Trophoblast cell (in vitro differentiated cells and primary cell): ENCODE data around the gene C1QTNF9B.

Experiments
- DNase-seq, 2 donors: peaks; one replicate each; pipeline ENCODE4 v3.0.0-alpha.2; 2016
- H2AFZ ChIP-seq: 2 replicates; pipeline ENCODE4 v1.6.1; 2013; ENCODE audit warnings: low read length, moderate library complexity, mild to moderate bottlenecking; ENCODE audit not compliant: insufficient read depth, poor library complexity
- H2AK5ac ChIP-seq: 2 replicates; pipeline ENCODE4 v1.6.1; 2013; ENCODE audit warnings: mild to moderate bottlenecking, low read length
- H2BK120ac ChIP-seq: 2 replicates; pipeline ENCODE4 v1.6.1; 2013; ENCODE audit warnings: low read length, mild to moderate bottlenecking, moderate library complexity; ENCODE audit not compliant: insufficient read depth, poor library complexity
- H2BK12ac ChIP-seq: 2 replicates; pipeline ENCODE4 v1.6.1; 2013; ENCODE audit warnings: mild to moderate bottlenecking, low read length, moderate library complexity
- H2BK5ac ChIP-seq: 2 replicates; pipeline ENCODE4 v1.6.1; 2013; ENCODE audit warnings: low read length, low read depth, moderate library complexity, mild to moderate bottlenecking; ENCODE audit not compliant: poor library complexity
- H3K14ac ChIP-seq: 2 replicates; pipeline ENCODE4 v1.6.1; 2013; ENCODE audit warnings: mild to moderate bottlenecking, low read length
- H3K18ac ChIP-seq: 2 replicates; pipeline ENCODE4 v1.6.1; 2013; ENCODE audit warnings: mild to moderate bottlenecking, low read length
- H3K23ac ChIP-seq: 2 replicates; pipeline ENCODE4 v1.6.1; 2013; ENCODE audit warnings: low read length
- H3K27ac ChIP-seq: 2 replicates; pipeline ENCODE4 v1.5.1; 2013; ENCODE audit warnings: low read depth, mild to moderate bottlenecking, inconsistent platforms, low read length, moderate library complexity
- H3K27me3 ChIP-seq: 2 replicates; pipeline ENCODE4 v1.6.1; 2013; ENCODE audit warnings: inconsistent platforms, mild to moderate bottlenecking, low read length, moderate library complexity; ENCODE audit not compliant: insufficient read depth
- H3K36me3 ChIP-seq, 2 experiments: 1 replicate in 1 of 2; 2 replicates in 1 of 2; pipeline ENCODE4 v1.6.1; 2013; ENCODE audit warnings: low read length in 2 of 2, mild to moderate bottlenecking in 2 of 2, moderate library complexity in 1 of 2; ENCODE audit not compliant: insufficient read depth in 2 of 2, control insufficient read depth in 1 of 2
- H3K4ac ChIP-seq: 2 replicates; pipeline ENCODE4 v1.6.1; 2013; ENCODE audit warnings: low read depth, mild to moderate bottlenecking, low read length, moderate library complexity
- H3K4me1 ChIP-seq, 2 experiments: 1 replicate in 1 of 2; 2 replicates in 1 of 2; pipeline ENCODE4 v1.6.1; 2013; ENCODE audit warnings: low read length in 2 of 2, mild to moderate bottlenecking in 2 of 2, moderate library complexity in 1 of 2; ENCODE audit not compliant: insufficient read depth in 2 of 2, control insufficient read depth in 1 of 2
- H3K4me2 ChIP-seq: 2 replicates; pipeline ENCODE4 v1.6.1; 2013; ENCODE audit warnings: inconsistent platforms, mild to moderate bottlenecking, low read length, moderate library complexity
- H3K4me3 ChIP-seq: 2 replicates; pipeline ENCODE4 v1.5.1; 2013; ENCODE audit warnings: mild to moderate bottlenecking, low read depth, low read length, inconsistent platforms
- H3K79me1 ChIP-seq: one replicate; pipeline ENCODE4 v1.6.1; 2013; ENCODE audit warnings: low read length
- H3K79me2 ChIP-seq: 2 replicates; pipeline ENCODE4 v1.6.1; 2013; ENCODE audit warnings: low read length, mild to moderate bottlenecking; ENCODE audit not compliant: control insufficient read depth, insufficient read depth, poor library complexity
- H3K9ac ChIP-seq: 2 replicates; pipeline ENCODE4 v1.6.1; 2013; ENCODE audit warnings: mild to moderate bottlenecking, low read length
- H3K9me3 ChIP-seq: 2 replicates; pipeline ENCODE4 v1.6.1; 2013; ENCODE audit warnings: low read depth, mild to moderate bottlenecking, control low read depth, inconsistent platforms, low read length; ENCODE audit not compliant: insufficient read depth
- H4K12ac ChIP-seq: 2 replicates; pipeline ENCODE4 v1.6.1; 2013; ENCODE audit warnings: low read depth, mild to moderate bottlenecking, low read length, moderate library complexity
- H4K8ac ChIP-seq: 2 replicates; pipeline ENCODE4 v1.6.1; 2013; ENCODE audit warnings: low read depth, mild to moderate bottlenecking, low read length, moderate library complexity
- H4K91ac ChIP-seq: one replicate; pipeline ENCODE4 v1.6.1; 2013; ENCODE audit warnings: low read depth, mild to moderate bottlenecking, low read length, moderate library complexity
- WGBS: extraction: QIAGEN DNeasy Blood & Tissue Kit; methylation state at CpG from one replicate; pipeline ENCODE4 v1.1.7; 2013; ENCODE audit warnings: missing lambda C conversion rate; ENCODE audit not compliant: insufficient read length, insufficient coverage; ENCODE audit errors: extremely low coverage; 5-methylcytosine and 5-hydroxymethylcytosine counted together

The C1QTNF9B gene

DNA sequence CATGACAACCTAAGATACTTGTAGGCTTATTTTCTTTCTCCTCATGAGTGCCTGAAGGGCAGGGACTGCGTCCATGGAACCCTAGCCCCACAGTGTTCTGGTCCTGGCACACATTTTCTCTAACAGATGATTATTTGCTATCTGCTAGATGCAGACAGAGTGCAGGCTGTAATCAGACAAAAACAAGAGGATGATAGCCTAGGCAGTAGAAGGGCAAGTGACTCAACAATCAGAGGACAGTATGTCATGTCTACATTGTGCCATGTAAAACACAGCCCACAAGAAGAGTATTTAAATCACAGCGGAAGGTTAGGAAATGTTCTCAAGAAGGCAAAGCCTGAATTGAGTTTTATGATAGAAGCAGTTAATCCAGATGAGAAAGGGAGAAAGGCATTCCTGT lies 37.4 kb downstream of the C1QTNF9B start:
- no peak for DNase-seq
- H3K4me1 ChIP-seq, result no peaks in the 10 kb centered on the region
- no peak overlapping the region for H3K4me2 ChIP-seq
- no peak overlapping the region for H2BK120ac ChIP-seq
- H3K27ac ChIP-seq, result no peak overlapping the region
- no peaks in the 10 kb centered on the region for H3K79me2 ChIP-seq
- no peak overlapping the region for H3K23ac ChIP-seq
- H3K14ac ChIP-seq, result no peak overlapping the region
- no peak overlapping the region for H3K18ac ChIP-seq
- H3K36me3 ChIP-seq, result no peaks in the 10 kb centered on the region
- H3K9ac ChIP-seq, result no peak overlapping the region
- H3K79me1 ChIP-seq, result no peaks in the 10 kb centered on the region
- H2BK12ac ChIP-seq, result no peak overlapping the region
- WGBS, result no CpG with 5 or more reads among the region's 2 CpGs
- H2BK5ac ChIP-seq, result no peak overlapping the region
- H3K4ac ChIP-seq, result no peak overlapping the region
- H4K12ac ChIP-seq, result no peak overlapping the region
- H3K4me3 ChIP-seq, result no peak overlapping the region
- no peak overlapping the region for H4K91ac ChIP-seq
- no peak overlapping the region for H4K8ac ChIP-seq
- H3K9me3 ChIP-seq, result no peaks in the 10 kb centered on the region
- H3K27me3 ChIP-seq, result no peaks in the 10 kb centered on the region
- no peak overlapping the region for H2AK5ac ChIP-seq
- H2AFZ ChIP-seq, result no peak overlapping the region

DNA sequence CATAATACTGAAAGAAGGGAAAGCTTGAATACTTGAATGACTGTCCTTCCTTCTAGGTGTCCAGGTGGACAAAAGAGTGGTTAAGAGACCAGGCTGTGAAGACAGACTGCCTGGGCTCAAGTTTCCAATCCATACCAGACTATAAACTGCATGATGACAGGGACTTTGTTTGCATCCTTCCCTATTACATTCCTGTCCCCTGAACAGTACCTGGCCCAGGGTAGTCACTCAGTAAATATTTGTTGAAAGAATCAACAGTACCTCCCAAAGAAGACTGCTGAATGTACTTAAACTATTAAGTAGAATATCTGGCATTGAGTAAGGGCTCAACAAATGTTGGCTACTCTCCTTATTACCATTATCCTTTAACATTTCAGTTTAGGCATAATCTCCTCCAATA lies 37.8 kb downstream of the C1QTNF9B start:
- H3K23ac ChIP-seq, result no peak overlapping the region
- no peak overlapping the region for H2AK5ac ChIP-seq
- no peaks in the 10 kb centered on the region for H3K79me2 ChIP-seq
- peak in 1 of 2 donors; percentile 7 for DNase-seq
- H3K79me1 ChIP-seq, result no peaks in the 10 kb centered on the region
- H3K4me1 ChIP-seq, result no peaks in the 10 kb centered on the region
- no peak overlapping the region for H2BK5ac ChIP-seq
- no peaks in the 10 kb centered on the region for H3K9me3 ChIP-seq
- H4K8ac ChIP-seq, result no peak overlapping the region
- H2BK12ac ChIP-seq, result no peak overlapping the region
- H4K91ac ChIP-seq, result no peak overlapping the region
- no peak overlapping the region for H3K14ac ChIP-seq
- H2BK120ac ChIP-seq, result no peak overlapping the region
- no peak overlapping the region for H2AFZ ChIP-seq
- no peak overlapping the region for H4K12ac ChIP-seq
- no peak overlapping the region for H3K27ac ChIP-seq
- H3K9ac ChIP-seq, result no peak overlapping the region
- no peak overlapping the region for H3K18ac ChIP-seq
- H3K36me3 ChIP-seq, result no peaks in the 10 kb centered on the region
- H3K4me3 ChIP-seq, result no peak overlapping the region
- no peaks in the 10 kb centered on the region for H3K27me3 ChIP-seq
- H3K4me2 ChIP-seq, result no peak overlapping the region
- H3K4ac ChIP-seq, result no peak overlapping the region

DNA sequence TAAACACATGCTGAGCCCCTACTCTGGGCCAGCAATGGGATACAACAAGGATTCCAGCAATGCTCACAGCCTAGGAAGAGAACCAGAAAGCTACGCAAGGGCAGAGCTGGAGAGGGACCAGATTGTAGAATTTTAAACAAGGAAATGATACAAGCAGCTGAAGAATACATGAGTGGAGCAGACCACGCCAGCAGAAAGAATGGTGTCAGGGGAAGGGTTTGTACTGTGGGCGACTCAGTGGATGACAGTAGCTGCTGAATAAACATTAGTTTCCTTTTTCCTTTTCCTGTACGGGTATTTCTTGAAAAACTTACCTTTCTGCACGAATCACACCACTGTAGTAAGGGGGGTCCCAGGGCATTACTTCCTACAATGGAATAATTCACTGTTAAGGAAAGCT lies 38.8 kb downstream of the C1QTNF9B start:
- Histone ChIP-seq H3K36me3 (no peaks in the 10 kb centered on the region), H3K79me1 (no peaks in the 10 kb centered on the region), H2BK5ac (no peak overlapping the region), H3K4ac (no peak overlapping the region), H3K18ac (no peak overlapping the region), H2AK5ac (no peak overlapping the region), H3K9me3 (no peaks in the 10 kb centered on the region), H2BK120ac (no peak overlapping the region), H3K9ac (no peak overlapping the region), H3K23ac (no peak overlapping the region), H3K27ac (no peak overlapping the region), H4K12ac (no peak overlapping the region), H3K27me3 (no peaks in the 10 kb centered on the region), H2AFZ (no peak overlapping the region), H3K4me2 (no peak overlapping the region), H3K4me3 (no peak overlapping the region), H3K79me2 (no peaks in the 10 kb centered on the region), H4K91ac (no peak overlapping the region), H2BK12ac (no peak overlapping the region), H3K14ac (no peak overlapping the region), H4K8ac (no peak overlapping the region), H3K4me1 (no peaks in the 10 kb centered on the region)
- no peak for DNase-seq
- WGBS, result no CpG with 5 or more reads among the region's 5 CpGs

DNA sequence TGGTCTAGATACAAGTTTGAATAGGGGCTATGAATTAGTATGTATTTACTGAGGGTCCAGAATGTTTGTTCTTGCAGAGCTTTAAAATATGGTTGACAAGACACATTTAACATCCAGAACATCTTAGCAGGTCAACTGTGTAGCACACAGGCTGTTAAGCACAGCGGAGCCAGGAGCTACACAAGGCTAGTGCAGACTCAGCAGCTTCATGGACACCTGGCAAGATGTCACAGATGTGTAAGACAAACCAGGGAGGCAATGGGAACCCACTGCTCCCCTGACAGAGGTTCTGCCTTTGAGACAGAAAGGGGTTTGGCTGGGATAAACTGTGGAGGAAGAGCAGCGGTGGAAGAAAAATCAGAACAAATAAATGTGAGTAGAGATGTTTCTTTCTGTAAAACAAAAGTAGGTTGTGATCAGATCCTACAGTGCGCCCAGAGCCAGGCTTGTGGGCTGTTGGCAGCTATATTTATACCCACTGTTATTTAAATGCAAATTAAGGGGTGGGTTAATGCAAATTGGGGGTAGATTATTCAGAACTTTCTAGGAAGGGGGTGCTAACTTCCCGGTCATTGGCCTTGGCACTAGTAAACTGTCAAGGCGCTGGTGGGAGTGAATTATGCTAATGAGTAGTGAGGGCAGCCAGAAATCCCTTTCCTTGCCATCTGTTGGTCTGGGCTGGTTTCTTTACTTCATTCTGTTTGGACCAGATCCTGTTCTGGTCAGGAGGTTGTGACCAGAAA lies 41.1 kb downstream of the C1QTNF9B start:
- H3K79me2 ChIP-seq, result no peaks in the 10 kb centered on the region
- no peaks in the 10 kb centered on the region for H3K36me3 ChIP-seq
- WGBS, result no CpG with 5 or more reads among the region's 5 CpGs
- H3K4me2 ChIP-seq, result no peak overlapping the region
- H3K4me1 ChIP-seq, result no peaks in the 10 kb centered on the region
- no peak overlapping the region for H4K8ac ChIP-seq
- H2BK120ac ChIP-seq, result no peak overlapping the region
- H3K9ac ChIP-seq, result no peak overlapping the region
- H4K91ac ChIP-seq, result no peak overlapping the region
- no peak overlapping the region for H2AFZ ChIP-seq
- no peak overlapping the region for H2BK12ac ChIP-seq
- H3K9me3 ChIP-seq, result no peaks in the 10 kb centered on the region
- no peaks in the 10 kb centered on the region for H3K27me3 ChIP-seq
- H3K79me1 ChIP-seq, result no peaks in the 10 kb centered on the region
- H3K14ac ChIP-seq, result no peak overlapping the region
- H3K23ac ChIP-seq, result no peak overlapping the region
- no peak overlapping the region for H3K18ac ChIP-seq
- no peak overlapping the region for H3K4me3 ChIP-seq
- no peak overlapping the region for H2AK5ac ChIP-seq
- H2BK5ac ChIP-seq, result no peak overlapping the region
- H3K27ac ChIP-seq, result no peak overlapping the region
- no peak overlapping the region for H3K4ac ChIP-seq
- no peak overlapping the region for H4K12ac ChIP-seq
- no peak for DNase-seq
